Naive thymus-derived CD4-positive, alpha-beta T cell (primary cell): ENCODE results near the gene IL17A. TPM values are rescaled to one million over a fixed set of nuclear protein-coding genes. Genes with fewer than 3 reads are reported as not detected.
"Not testable (repeated sequence)": the region's sequence is repeated elsewhere in the genome, so short reads cannot be mapped to it uniquely, and the experiment has no call there.

Experiments
- ATAC-seq: fragments of 150-1000 bp; cut with Tn5 transposase; 2 replicates; pipeline ENCODE4 v1.10.0; 2021; ENCODE audit warnings: mild to moderate bottlenecking, moderate library complexity
- CTCF ChIA-PET: fragments of 350-600 bp; sonication (Branson Sonifier 250); formaldehyde crosslinking; loops from one replicate; lab custom pipeline; 2021; ENCODE audit warnings: antibody characterized with exemption; lab: Charles Lee
- POLR2A ChIA-PET: fragments of 350-600 bp; sonication (Branson Sonifier 250); formaldehyde crosslinking; loops from one replicate; lab custom pipeline; 2021; ENCODE audit warnings: antibody characterized with exemption, inconsistent platforms; lab: Charles Lee
- DNase-seq, 9 donors: peaks; one replicate each; pipeline versions ENCODE4 v3.0.0 to v3.0.0-alpha.2; 2020 to 2022; ENCODE audit warnings: mixed read lengths in 1 of 9
- H3K27ac ChIP-seq: one replicate; pipeline ENCODE4 v1.7.0; 2013; ENCODE audit warnings: mild to moderate bottlenecking, low read depth, low read length, moderate library complexity
- H3K27me3 ChIP-seq, 2 donors: one replicate each; pipeline ENCODE4 v1.7.0; 2013; ENCODE audit warnings: low read length in 2 of 2, mild to moderate bottlenecking in 2 of 2, moderate library complexity in 2 of 2; ENCODE audit not compliant: control insufficient read depth in 2 of 2, insufficient read depth in 2 of 2
- H3K36me3 ChIP-seq, 3 experiments: 1 replicate in 2 of 3; 2 replicates in 1 of 3; pipeline ENCODE4 v1.7.0; 2013; ENCODE audit warnings: low read length in 3 of 3, mild to moderate bottlenecking in 3 of 3, moderate library complexity in 1 of 3; ENCODE audit not compliant: insufficient read depth in 3 of 3, control insufficient read depth in 2 of 3
- H3K4me1 ChIP-seq, 2 donors: one replicate each; pipeline ENCODE4 v1.7.0; 2013; ENCODE audit warnings: low read length in 2 of 2, mild to moderate bottlenecking in 2 of 2, moderate library complexity in 1 of 2; ENCODE audit not compliant: control insufficient read depth in 2 of 2, insufficient read depth in 2 of 2
- H3K4me3 ChIP-seq: 2 replicates; pipeline ENCODE4 v1.7.0; 2013; ENCODE audit warnings: mild to moderate bottlenecking, low read length
- H3K9me3 ChIP-seq, 3 experiments: 1 replicate in 2 of 3; 2 replicates in 1 of 3; pipeline ENCODE4 v1.7.0; 2013; ENCODE audit warnings: low read length in 3 of 3; ENCODE audit not compliant: control insufficient read depth in 2 of 3
- H3K27ac Mint-ChIP-seq, 9 donors: one replicate each; pipeline ENCODE4 v1.8.0; 2020 to 2022; ENCODE audit warnings: mixed read lengths in 9 of 9, mild to moderate bottlenecking in 8 of 9, moderate library complexity in 5 of 9, inconsistent platforms in 2 of 9
- H3K27me3 Mint-ChIP-seq, 5 donors: one replicate each; pipeline ENCODE4 v1.8.0; 2021 to 2022; ENCODE audit warnings: mixed read lengths in 5 of 5, mild to moderate bottlenecking in 1 of 5
- H3K36me3 Mint-ChIP-seq, 5 donors: one replicate each; pipeline ENCODE4 v1.8.0; 2020 to 2022; ENCODE audit warnings: mixed read lengths in 5 of 5, mild to moderate bottlenecking in 3 of 5, inconsistent platforms in 1 of 5
- H3K4me1 Mint-ChIP-seq, 7 donors: one replicate each; pipeline ENCODE4 v1.8.0; 2020 to 2022; ENCODE audit warnings: mixed read lengths in 7 of 7, mild to moderate bottlenecking in 3 of 7, inconsistent platforms in 1 of 7
- H3K4me3 Mint-ChIP-seq, 10 donors: one replicate each; pipeline ENCODE4 v1.8.0; 2020 to 2022; ENCODE audit warnings: mild to moderate bottlenecking in 10 of 10, mixed read lengths in 10 of 10, moderate library complexity in 6 of 10, inconsistent platforms in 2 of 10
- H3K9me3 Mint-ChIP-seq, 11 donors: one replicate each; pipeline ENCODE4 v1.8.0; 2020 to 2022; ENCODE audit warnings: mixed read lengths in 11 of 11, mild to moderate bottlenecking in 4 of 11, inconsistent platforms in 1 of 11, moderate library complexity in 1 of 11
- intact Hi-C, 2 donors: fragments of 100-400 bp; cut with micrococcal nuclease; formaldehyde crosslinking; loops; one replicate each; pipeline ENCODE4 v1.15.1; 2023
- polyA plus RNA-seq, 2 donors: library from polyadenylated mRNA; unstranded; fragments of 300-500 nt; fragmentation: Illumina TruSeq; gene quantifications; one replicate each; pipeline ENCODE4 v1.2.3, GENCODE V29; 2021
- total RNA-seq, 6 experiments: library from RNA in 5 of 6; stranded (reverse) in 5 of 6; gene quantifications; 1 replicate in 5 of 6; 2 replicates in 1 of 6; pipeline ENCODE4 v1.2.3 and lab custom pipeline; 2021 to 2026

The IL17A gene
- total and polyA plus RNA-seq, 7 experiments from 2014 or later: not detected

DNA sequence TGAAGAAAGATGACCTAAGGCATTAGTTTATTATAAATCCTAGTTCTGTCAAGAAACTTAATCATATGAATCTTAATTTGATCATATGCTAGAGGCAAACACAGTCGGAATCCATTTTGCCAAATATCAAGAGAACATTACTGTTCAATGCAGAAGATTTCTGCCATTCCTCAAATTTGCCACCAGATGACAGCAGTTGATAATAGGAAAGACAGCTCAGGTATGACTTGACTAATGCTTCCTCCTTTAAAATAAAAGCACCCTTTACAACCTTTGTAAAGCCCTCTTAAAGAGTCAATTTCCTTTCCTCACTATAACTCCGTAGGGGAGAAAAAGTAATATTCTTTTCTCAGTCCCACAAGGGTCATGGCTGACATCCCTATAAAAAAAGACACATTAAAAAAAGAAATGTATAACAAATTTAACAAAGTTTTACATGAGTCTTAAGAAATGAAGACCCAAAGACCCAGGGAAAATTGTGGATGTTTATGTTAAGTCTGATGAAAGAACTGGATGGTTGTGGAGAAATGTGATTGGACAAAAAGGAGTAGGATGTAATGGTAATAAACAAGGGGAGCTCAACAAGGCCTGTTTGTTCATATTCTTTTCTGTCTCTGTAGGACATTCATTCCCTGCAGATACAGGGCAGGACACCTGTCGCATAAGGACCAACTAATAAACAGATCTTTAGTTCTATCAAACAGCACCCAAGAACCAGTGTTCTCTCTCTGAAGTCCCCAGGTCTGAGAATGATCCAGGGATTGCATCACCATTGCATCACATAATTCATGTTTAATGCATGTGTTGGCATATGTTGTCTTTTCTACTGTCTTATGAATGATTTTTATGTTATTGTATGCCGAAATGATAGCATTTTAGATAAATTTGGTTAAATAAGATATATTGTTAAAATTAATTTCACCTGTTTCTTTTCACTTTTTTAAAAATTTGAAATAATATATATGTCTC is 23.0 kb upstream of the IL17A start:
- ATAC-seq: peak; percentile 62
- peaks cover 0 to 9% (median 0%) of the 10 kb centered on the region in 7 donors for H3K4me1 Mint-ChIP-seq
- no peaks in the 10 kb centered on the region for H3K36me3 Mint-ChIP-seq
- ChIA-PET POLR2A (no interaction called here), CTCF (interaction anchor here (0.8 to 3.5 kb wide), 4 partner anchors 10 to 500 kb away, joined by 3 to 31 read pairs (median 6); no protein-coding TSS in a partner anchor)
- peak overlapping the region in 1 of 9 donors; percentile 19 for H3K27ac Mint-ChIP-seq
- Histone ChIP-seq H3K36me3 (no peaks in the 10 kb centered on the region), H3K9me3 (no peaks in the 10 kb centered on the region), H3K4me1 (no peaks in the 10 kb centered on the region), H3K27me3 (no peaks in the 10 kb centered on the region), H3K4me3 (no peak overlapping the region), H3K27ac (no peak overlapping the region)
- DNase-seq: peak in 7 of 9 donors; percentile 5 to 49 (median 37)
- peaks cover 0 to 12% (median 0%) of the 10 kb centered on the region in 11 donors for H3K9me3 Mint-ChIP-seq
- peaks cover 6 to 26% (median 17%) of the 10 kb centered on the region in 5 donors for H3K27me3 Mint-ChIP-seq
- intact Hi-C loops: loop anchor here (1.0 to 5.0 kb wide), 7 partner anchors 64 to 501 kb away; partner anchors contain the start of gene EFHC1 (in 1 of the 2)
- H3K4me3 Mint-ChIP-seq: no peak overlapping the region

DNA sequence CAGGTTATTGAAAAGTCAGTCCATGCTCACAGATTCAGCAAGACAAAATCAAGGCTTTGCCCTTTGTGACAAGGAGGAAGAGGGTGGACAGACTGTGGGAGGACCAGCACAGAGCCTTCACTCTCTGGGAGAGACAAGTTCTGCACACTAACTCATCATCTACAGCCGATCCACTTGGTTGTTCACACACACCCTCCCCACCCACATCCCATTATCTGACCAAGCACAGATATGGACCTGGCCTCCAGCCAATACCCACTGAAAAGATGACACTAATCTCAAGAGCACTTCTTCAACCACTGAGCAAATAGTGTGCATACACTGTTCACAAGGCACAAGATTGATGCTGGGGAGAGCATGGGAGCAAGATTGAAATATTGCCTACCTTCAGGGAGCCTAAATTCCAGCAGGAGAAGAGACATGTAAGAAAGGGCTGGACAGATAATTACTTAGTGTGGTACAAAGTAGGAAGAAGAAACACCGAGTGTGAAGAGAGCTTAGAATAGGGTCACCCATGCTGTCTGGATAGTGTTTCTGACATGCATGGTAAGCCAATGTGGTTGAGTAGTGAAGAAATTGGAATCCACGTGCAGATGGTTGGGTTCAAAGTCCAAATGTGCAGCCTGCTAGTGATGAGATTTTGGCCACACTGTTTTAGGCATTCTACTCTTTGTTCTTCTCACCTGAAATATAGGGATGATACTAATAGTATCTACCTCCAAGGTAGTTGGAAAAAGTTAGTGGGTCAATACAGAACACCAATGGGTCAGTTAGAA is 21.7 kb upstream of the IL17A start:
- POLR2A ChIA-PET: no interaction called here
- Mint-ChIP-seq H3K36me3 (no peaks in the 10 kb centered on the region), H3K4me1 (peaks cover 0 to 9% (median 0%) of the 10 kb centered on the region in 7 donors), H3K4me3 (no peak overlapping the region), H3K9me3 (peaks cover 0 to 15% (median 0%) of the 10 kb centered on the region in 11 donors), H3K27me3 (peaks cover 6 to 29% (median 19%) of the 10 kb centered on the region in 5 donors), H3K27ac (peak overlapping the region in 1 of 9 donors; percentile 26)
- Histone ChIP-seq H3K9me3 (no peaks in the 10 kb centered on the region), H3K36me3 (no peaks in the 10 kb centered on the region), H3K4me1 (no peaks in the 10 kb centered on the region), H3K4me3 (no peak overlapping the region), H3K27ac (no peak overlapping the region), H3K27me3 (no peaks in the 10 kb centered on the region)
- DNase-seq (no peak), ATAC-seq (no peak)
- CTCF ChIA-PET: interaction anchor here (0.8 to 3.5 kb wide), 4 partner anchors 9 to 100 kb away, joined by 3 to 31 read pairs (median 4); no protein-coding TSS in a partner anchor
- intact Hi-C loops: loop anchor here in 1 of 2 donors (5.0 kb wide), 1 partner anchor 258 kb away; the partner anchor contains the start of gene EFHC1

DNA sequence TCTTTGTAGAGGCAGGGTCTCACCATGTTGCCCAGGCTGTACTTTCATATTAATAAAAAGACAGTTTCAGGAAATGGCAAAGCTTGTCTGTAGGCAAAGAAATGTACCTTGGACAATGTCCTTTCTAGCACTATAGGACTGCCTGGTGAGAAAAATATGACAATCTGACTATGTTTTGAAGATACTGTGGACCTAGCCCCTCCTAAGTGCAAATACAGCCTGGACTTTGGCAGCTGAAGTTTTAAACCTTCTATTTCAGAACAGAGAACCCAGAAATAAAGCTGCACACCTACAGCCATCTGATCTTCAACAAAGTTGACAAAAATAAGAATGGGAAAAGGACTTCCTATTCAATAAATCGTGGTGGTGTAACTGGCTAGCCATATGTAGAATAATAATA is 18.9 kb upstream of the IL17A start:
- Mint-ChIP-seq H3K4me3 (no peak overlapping the region), H3K27ac (no peak overlapping the region), H3K9me3 (peaks cover 0 to 8% (median 0%) of the 10 kb centered on the region in 11 donors), H3K36me3 (no peaks in the 10 kb centered on the region), H3K4me1 (peaks cover 0 to 2% (median 0%) of the 10 kb centered on the region in 7 donors), H3K27me3 (peaks cover 6 to 42% (median 19%) of the 10 kb centered on the region in 5 donors)
- ATAC-seq: no peak
- ChIA-PET CTCF (interaction anchor here (0.7 kb wide), 1 partner anchor 97 kb away, joined by 5 read pairs; no protein-coding TSS in a partner anchor), POLR2A (no interaction called here)
- Histone ChIP-seq H3K27ac (no peak overlapping the region), H3K36me3 (no peaks in the 10 kb centered on the region), H3K27me3 (no peaks in the 10 kb centered on the region), H3K4me3 (no peak overlapping the region), H3K9me3 (no peaks in the 10 kb centered on the region), H3K4me1 (no peaks in the 10 kb centered on the region)
- intact Hi-C loops: no loop called here
- DNase-seq: no peak

DNA sequence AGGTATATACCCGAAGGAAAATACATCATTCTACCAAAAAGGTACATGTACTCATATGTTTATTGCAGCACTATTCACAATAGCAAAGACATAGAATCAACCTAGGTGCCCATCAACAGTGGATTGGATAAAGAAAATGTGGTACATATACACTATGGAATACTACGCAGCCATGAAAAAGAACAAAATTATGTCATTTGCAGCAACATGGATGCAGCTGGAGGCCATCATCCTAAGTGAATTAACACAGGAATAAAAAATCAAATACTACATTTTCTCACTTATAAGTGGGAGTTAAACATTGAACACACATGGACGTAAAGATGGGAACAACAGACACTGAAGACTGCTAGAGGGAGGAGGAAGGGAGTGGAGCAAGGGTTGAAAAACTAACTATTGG is 17.8 kb upstream of the IL17A start:
- ATAC-seq, H3K4me3 Mint-ChIP-seq, H3K27ac Mint-ChIP-seq, H3K4me3 ChIP-seq, POLR2A ChIA-PET, H3K4me1 ChIP-seq, H3K27ac ChIP-seq, H3K27me3 ChIP-seq, DNase-seq, H3K36me3 ChIP-seq, intact Hi-C loops, H3K36me3 Mint-ChIP-seq, H3K9me3 Mint-ChIP-seq, H3K9me3 ChIP-seq, H3K4me1 Mint-ChIP-seq: not testable (repeated sequence)
- peaks cover 6 to 44% (median 20%) of the 10 kb centered on the region in 5 donors for H3K27me3 Mint-ChIP-seq
- CTCF ChIA-PET: interaction anchor here (0.6 kb wide), 1 partner anchor 117 kb away, joined by 3 read pairs; no protein-coding TSS in a partner anchor

DNA sequence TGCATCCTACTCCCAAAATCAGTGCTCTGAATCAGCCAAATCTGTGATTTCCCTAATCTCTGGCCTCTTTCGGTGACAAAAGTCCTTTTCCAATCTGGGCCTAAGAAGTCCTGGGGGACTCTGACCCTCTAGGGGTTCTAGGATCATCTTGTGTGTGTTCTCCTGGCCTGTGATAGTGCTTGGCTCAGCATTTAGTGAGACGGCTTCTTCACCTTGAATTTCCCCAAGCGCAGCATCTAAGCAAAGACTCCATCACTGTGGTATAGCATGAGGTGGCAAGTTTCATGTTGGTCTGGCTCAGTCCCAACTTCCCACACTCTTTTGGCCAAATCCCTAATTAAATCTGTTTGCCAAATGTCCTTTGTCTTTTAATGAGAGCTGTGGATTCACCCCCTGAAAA is 12.1 kb upstream of the IL17A start:
- peaks cover 0 to 3% of the 10 kb centered on the region in 2 donors for H3K4me1 ChIP-seq
- DNase-seq (no peak), ATAC-seq (no peak)
- intact Hi-C loops: no loop called here
- Mint-ChIP-seq H3K9me3 (peaks cover 0 to 4% (median 0%) of the 10 kb centered on the region in 11 donors), H3K36me3 (no peaks in the 10 kb centered on the region), H3K27me3 (peaks cover 0 to 39% (median 0%) of the 10 kb centered on the region in 5 donors), H3K4me3 (no peak overlapping the region), H3K4me1 (peaks cover 0 to 4% (median 0%) of the 10 kb centered on the region in 7 donors), H3K27ac (no peak overlapping the region)
- ChIA-PET CTCF (interaction anchor here (1.0 kb wide), 1 partner anchor 89 kb away, joined by 3 read pairs; no protein-coding TSS in a partner anchor), POLR2A (no interaction called here)
- no peak overlapping the region for H3K27ac ChIP-seq
- H3K27me3 ChIP-seq: no peaks in the 10 kb centered on the region
- no peaks in the 10 kb centered on the region for H3K36me3 ChIP-seq
- no peak overlapping the region for H3K4me3 ChIP-seq
- H3K9me3 ChIP-seq: no peaks in the 10 kb centered on the region

DNA sequence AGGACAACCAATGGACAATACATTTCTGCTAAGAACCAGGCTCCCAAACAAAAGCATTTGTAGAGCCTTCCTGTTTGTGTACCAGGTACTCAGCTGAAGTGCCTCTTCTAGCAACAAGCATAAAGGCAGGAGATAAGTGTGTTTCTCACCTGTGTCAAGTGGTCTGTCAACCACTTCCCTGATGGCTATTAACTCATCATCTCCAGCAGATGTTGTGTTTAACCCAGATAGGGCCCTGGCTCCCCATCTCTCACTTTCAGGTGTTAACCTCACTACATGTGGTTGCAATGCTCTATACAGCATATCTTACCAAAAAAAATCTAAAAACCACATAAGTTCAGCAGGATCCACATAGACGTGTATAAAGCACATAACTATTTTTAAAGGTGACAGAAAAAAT is 9.6 kb upstream of the IL17A start:
- DNase-seq (no peak), ATAC-seq (peak; percentile 72)
- no peak overlapping the region for H3K4me3 Mint-ChIP-seq
- H3K27ac Mint-ChIP-seq: peak overlapping the region in 1 of 9 donors; percentile 16
- Histone ChIP-seq H3K36me3 (no peaks in the 10 kb centered on the region), H3K27ac (no peak overlapping the region), H3K4me1 (peaks cover 0 to 12% of the 10 kb centered on the region in 2 donors), H3K27me3 (no peaks in the 10 kb centered on the region), H3K4me3 (no peak overlapping the region), H3K9me3 (no peaks in the 10 kb centered on the region)
- H3K27me3 Mint-ChIP-seq: peaks cover 0 to 49% (median 4%) of the 10 kb centered on the region in 5 donors
- H3K4me1 Mint-ChIP-seq: peaks cover 0 to 8% (median 0%) of the 10 kb centered on the region in 7 donors
- no peaks in the 10 kb centered on the region for H3K36me3 Mint-ChIP-seq
- ChIA-PET CTCF (no interaction called here), POLR2A (no interaction called here)
- no peaks in the 10 kb centered on the region for H3K9me3 Mint-ChIP-seq
- intact Hi-C loops: no loop called here
